Measurements from ENCODE around the gene ATP10A.

Gene ATP10A

GRCh38 chr15:25838871-25839195 is 24.3 kb downstream of the ATP10A start:
- ATAC-seq, result no peak
- no peak for TF ChIP-seq CSDC2 (CRISPR knock-in tag; IDR thresholded peaks at IDR 0.05)
- TF ChIP-seq CSRNP3 (CRISPR knock-in tag; IDR thresholded peaks at IDR 0.05), result no peak
- no peak for TF ChIP-seq POU6F1 (CRISPR knock-in tag; IDR thresholded peaks at IDR 0.05; ENCODE audit: borderline replicate concordance, low read depth)
- TF ChIP-seq ZNF70 (CRISPR knock-in tag; IDR thresholded peaks at IDR 0.05), result no peak
- TF ChIP-seq BACH2 (CRISPR knock-in tag; IDR thresholded peaks at IDR 0.05; ENCODE audit: borderline replicate concordance), result no peak
- TF ChIP-seq PPARA (CRISPR knock-in tag; IDR thresholded peaks at IDR 0.05; ENCODE audit: borderline replicate concordance), result no peak
- TF ChIP-seq ISL1 (CRISPR knock-in tag; IDR thresholded peaks at IDR 0.05), result no peak

GRCh38 chr15:25838191-25838870 is 24.8 kb downstream of the ATP10A start:
- ATAC-seq, result no peak
- no peak for TF ChIP-seq ISL1 (CRISPR knock-in tag; IDR thresholded peaks at IDR 0.05)
- no peak for TF ChIP-seq TSHZ2 (CRISPR knock-in tag; IDR thresholded peaks at IDR 0.05)
- no peak for TF ChIP-seq PATZ1 (CRISPR knock-in tag; IDR thresholded peaks at IDR 0.05; ENCODE audit: borderline replicate concordance)
- no peak for TF ChIP-seq ZFP30 (CRISPR knock-in tag; IDR thresholded peaks at IDR 0.05)
- TF ChIP-seq POU6F1 (CRISPR knock-in tag; IDR thresholded peaks at IDR 0.05; ENCODE audit: borderline replicate concordance, low read depth), result no peak
- no peak for TF ChIP-seq RARB (CRISPR knock-in tag; IDR thresholded peaks at IDR 0.05)

GRCh38 chr15:25832158-25832557 is 31.0 kb downstream of the ATP10A start:
- ATAC-seq, result no peak
- no peak for TF ChIP-seq TSHZ2 (CRISPR knock-in tag; IDR thresholded peaks at IDR 0.05)
- no peak for TF ChIP-seq CREB5 (CRISPR knock-in tag; IDR thresholded peaks at IDR 0.05; ENCODE audit: low read depth)
- no peak for TF ChIP-seq SNAI2 (CRISPR knock-in tag; IDR thresholded peaks at IDR 0.05)
- no peak for TF ChIP-seq ARNTL (CRISPR knock-in tag; IDR thresholded peaks at IDR 0.05; ENCODE audit: borderline replicate concordance, low read depth)
- no peak for TF ChIP-seq ZNF8 (CRISPR knock-in tag; IDR thresholded peaks at IDR 0.05)
- TF ChIP-seq GLIS3 (CRISPR knock-in tag; IDR thresholded peaks at IDR 0.05), result no peak
